ENCODE data around the gene FSD1L.

FSD1L gene

GRCh38 chr9:105406369-105406768 is 41.5 kb upstream of the FSD1L start (continued):
- no peak for TF ChIP-seq ZNF280D (tag by site-specific recombination; IDR thresholded peaks at IDR 0.05)
- TF ChIP-seq, protein P1, sequence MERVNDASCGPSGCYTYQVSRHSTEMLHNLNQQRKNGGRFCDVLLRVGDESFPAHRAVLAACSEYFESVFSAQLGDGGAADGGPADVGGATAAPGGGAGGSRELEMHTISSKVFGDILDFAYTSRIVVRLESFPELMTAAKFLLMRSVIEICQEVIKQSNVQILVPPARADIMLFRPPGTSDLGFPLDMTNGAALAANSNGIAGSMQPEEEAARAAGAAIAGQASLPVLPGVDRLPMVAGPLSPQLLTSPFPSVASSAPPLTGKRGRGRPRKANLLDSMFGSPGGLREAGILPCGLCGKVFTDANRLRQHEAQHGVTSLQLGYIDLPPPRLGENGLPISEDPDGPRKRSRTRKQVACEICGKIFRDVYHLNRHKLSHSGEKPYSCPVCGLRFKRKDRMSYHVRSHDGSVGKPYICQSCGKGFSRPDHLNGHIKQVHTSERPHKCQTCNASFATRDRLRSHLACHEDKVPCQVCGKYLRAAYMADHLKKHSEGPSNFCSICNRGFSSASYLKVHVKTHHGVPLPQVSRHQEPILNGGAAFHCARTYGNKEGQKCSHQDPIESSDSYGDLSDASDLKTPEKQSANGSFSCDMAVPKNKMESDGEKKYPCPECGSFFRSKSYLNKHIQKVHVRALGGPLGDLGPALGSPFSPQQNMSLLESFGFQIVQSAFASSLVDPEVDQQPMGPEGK (tag by site-specific recombination; IDR thresholded peaks at IDR 0.05): no peak
- no peak for TF ChIP-seq ZNF707 (tag by site-specific recombination; IDR thresholded peaks at IDR 0.05)
- TF ChIP-seq ZNF19 (tag by site-specific recombination; IDR thresholded peaks at IDR 0.05; ENCODE audit: low read depth): no peak

DNA sequence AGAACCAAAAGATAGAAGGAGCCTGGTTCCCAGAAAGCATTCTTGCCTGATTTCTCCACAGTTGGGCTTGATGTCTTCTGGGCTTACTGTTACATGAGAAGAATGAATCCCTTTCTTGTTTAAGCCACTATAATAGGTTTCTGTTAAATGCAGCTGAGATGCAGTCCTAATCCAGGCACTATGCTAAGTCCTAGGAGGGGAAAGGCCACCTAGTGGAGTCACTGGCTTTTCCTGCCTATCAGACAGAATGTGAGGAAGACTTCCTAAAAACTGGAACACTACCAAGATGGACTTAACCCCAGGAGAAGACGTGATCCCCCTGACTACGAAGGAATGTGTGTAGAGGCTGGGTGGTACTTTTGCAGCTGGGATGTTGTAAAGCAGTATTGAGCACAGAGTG is 34.3 kb upstream of the FSD1L start:
- ChIA-PET POLR2A (no interaction called here), CTCF (interaction anchor here (0.6 to 6.0 kb wide), 10 partner anchors 52 to 664 kb away, joined by 3 to 43 read pairs (median 4); no protein-coding TSS in a partner anchor)
- Histone ChIP-seq H3K4me3 (ENCODE audit: low read depth, low read length) (no peak overlapping the region), H3K9me3 (ENCODE audit: control insufficient read depth, insufficient read depth, low read depth, low read length) (no peaks in the 10 kb centered on the region), H3K27ac (ENCODE audit: extremely low read depth, low read depth, low read length) (no peak overlapping the region), H3K4me1 (ENCODE audit: control insufficient read depth, insufficient read depth, low read length) (no peaks in the 10 kb centered on the region), H3K36me3 (ENCODE audit: control insufficient read depth in 2 of 2, insufficient read depth in 1 of 2, low read length in 2 of 2) (no peaks in the 10 kb centered on the region)
- TF ChIP-seq ZNF654 (tag by site-specific recombination; IDR thresholded peaks at IDR 0.05; ENCODE audit: low read depth): peak; percentile 22; the same call in 1 of the 2 replicates
- TF ChIP-seq ZNF302 (tag by site-specific recombination; IDR thresholded peaks at IDR 0.05; ENCODE audit: low read depth): no peak
- TF ChIP-seq CTCF (tag by site-specific recombination; IDR thresholded peaks at IDR 0.05): 0 out of 2 replicates have a peak, but pooled peaks have one; percentile 15

DNA sequence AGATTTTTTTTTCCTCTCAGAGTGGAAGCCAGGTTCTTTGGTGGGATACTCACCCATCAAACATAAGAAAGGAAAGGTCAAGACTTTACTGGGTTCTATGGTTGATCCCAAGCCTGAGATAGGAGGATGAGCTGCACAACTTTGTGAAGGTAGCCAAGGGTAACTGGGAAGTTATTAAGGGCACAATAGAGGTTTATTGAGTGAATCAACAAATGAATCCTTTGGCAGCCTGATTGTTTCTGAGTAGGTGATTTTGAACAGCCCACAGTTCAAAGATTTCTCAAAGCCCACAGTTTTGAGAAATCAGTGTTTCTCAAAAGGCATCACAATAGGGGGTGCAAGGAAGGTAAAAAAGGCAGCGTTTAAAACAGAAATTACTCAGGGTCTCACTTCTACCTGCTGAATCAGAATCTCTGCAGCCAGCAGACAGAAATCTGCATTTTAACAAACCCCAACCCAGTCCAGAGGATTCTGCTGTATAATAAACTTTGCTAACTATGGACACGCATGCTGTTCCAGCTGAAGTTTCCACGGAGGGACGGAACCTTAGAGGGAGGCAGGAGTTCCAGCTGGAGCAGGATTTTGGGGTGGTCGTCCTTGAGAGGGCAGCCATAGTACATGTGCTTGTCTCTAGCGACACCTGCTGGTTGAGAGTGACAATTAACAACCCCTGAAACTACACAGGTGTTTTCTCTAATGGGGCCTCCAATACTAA is 32.7 kb upstream of the FSD1L start:
- H3K4me1 ChIP-seq (ENCODE audit: control insufficient read depth, insufficient read depth, low read length): no peaks in the 10 kb centered on the region
- 0 out of 2 replicates have a peak, but pooled peaks have one; percentile 52 for TF ChIP-seq CTCF (tag by site-specific recombination; IDR thresholded peaks at IDR 0.05)
- TF ChIP-seq ZNF239 (tag by site-specific recombination; IDR thresholded peaks at IDR 0.05): no peak
- TF ChIP-seq ZNF449 (tag by site-specific recombination; IDR thresholded peaks at IDR 0.05): no peak
- TF ChIP-seq ZNF654 (tag by site-specific recombination; IDR thresholded peaks at IDR 0.05; ENCODE audit: low read depth): peak; percentile 87
- TF ChIP-seq, protein P2, sequence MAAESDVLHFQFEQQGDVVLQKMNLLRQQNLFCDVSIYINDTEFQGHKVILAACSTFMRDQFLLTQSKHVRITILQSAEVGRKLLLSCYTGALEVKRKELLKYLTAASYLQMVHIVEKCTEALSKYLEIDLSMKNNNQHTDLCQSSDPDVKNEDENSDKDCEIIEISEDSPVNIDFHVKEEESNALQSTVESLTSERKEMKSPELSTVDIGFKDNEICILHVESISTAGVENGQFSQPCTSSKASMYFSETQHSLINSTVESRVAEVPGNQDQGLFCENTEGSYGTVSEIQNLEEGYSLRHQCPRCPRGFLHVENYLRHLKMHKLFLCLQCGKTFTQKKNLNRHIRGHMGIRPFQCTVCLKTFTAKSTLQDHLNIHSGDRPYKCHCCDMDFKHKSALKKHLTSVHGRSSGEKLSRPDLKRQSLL (tag by site-specific recombination; IDR thresholded peaks at IDR 0.05): no peak
- TF ChIP-seq SCRT2 (tag by site-specific recombination; IDR thresholded peaks at IDR 0.05): 0 out of 2 replicates have a peak, but pooled peaks have one; percentile 29
- peak; percentile 75; the same call in 1 of the 2 replicates for TF ChIP-seq ZNF660 (tag by site-specific recombination; IDR thresholded peaks at IDR 0.05)
- H3K36me3 ChIP-seq (ENCODE audit: control insufficient read depth in 2 of 2, insufficient read depth in 1 of 2, low read length in 2 of 2): no peaks in the 10 kb centered on the region
- H3K4me3 ChIP-seq (ENCODE audit: low read depth, low read length): no peak overlapping the region
- H3K9me3 ChIP-seq (ENCODE audit: control insufficient read depth, insufficient read depth, low read depth, low read length): no peaks in the 10 kb centered on the region
- POLR2A ChIA-PET: interaction anchor here (0.5 to 0.6 kb wide), 2 partner anchors 553 to 748 kb away, joined by 3 to 4 read pairs; no protein-coding TSS in a partner anchor
- CTCF ChIA-PET: interaction anchor here (0.5 to 6.0 kb wide), 39 partner anchors 9 to 1087 kb away, joined by 3 to 43 read pairs (median 4); partner anchors contain the start of gene SLC44A1
- H3K27ac ChIP-seq (ENCODE audit: extremely low read depth, low read depth, low read length): no peak overlapping the region
